ENCODE results near the gene WNT9A.

The WNT9A gene

DNA sequence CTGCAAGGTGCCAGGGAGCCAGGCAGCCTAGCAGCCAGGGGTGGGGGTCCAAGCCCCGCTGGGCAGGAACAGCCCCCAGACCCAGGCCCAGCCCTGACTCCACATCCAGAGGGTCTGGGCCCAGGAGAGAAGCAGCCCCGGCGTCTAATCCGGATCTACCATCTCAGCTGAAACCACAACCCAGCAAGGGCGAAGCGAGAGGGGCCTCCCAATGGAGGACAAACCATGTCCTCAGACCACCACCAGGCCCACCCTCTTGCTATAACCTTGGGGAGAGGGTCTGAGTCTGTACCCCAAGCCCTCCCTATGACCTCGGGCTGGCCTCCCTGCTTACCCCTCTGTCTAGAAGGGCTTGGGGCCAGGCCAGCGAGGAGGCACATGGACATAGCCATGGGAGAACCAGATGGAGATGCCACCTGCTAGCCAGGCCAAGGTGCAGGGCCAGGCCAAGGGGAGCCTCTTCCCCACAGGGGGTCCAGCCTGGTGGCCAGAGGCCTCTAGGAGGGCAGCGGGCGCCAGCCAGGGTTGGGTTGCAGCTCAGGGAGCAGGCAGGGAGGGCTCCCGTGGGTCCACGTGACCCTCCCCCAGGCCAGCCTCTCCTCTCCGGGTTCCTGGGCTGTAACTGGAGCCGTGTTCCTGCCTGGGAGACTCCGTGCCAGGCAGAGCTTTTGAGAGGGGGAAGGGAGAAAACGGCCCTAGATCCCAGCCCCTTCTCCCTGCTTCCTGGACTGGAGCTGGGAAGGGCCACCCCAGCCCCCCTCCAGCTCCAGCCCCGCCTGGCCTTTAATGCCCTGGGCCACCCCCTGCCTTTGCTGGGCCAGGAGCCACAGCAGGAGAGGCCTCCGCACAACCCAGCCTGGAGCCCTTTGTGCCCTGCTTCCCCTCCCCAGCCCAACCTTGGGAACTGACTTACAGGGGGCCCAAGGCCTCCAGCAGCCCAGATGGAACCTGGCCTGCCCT lies 2.5 kb downstream of the WNT9A start:
- TF ChIP-seq, protein P1, sequence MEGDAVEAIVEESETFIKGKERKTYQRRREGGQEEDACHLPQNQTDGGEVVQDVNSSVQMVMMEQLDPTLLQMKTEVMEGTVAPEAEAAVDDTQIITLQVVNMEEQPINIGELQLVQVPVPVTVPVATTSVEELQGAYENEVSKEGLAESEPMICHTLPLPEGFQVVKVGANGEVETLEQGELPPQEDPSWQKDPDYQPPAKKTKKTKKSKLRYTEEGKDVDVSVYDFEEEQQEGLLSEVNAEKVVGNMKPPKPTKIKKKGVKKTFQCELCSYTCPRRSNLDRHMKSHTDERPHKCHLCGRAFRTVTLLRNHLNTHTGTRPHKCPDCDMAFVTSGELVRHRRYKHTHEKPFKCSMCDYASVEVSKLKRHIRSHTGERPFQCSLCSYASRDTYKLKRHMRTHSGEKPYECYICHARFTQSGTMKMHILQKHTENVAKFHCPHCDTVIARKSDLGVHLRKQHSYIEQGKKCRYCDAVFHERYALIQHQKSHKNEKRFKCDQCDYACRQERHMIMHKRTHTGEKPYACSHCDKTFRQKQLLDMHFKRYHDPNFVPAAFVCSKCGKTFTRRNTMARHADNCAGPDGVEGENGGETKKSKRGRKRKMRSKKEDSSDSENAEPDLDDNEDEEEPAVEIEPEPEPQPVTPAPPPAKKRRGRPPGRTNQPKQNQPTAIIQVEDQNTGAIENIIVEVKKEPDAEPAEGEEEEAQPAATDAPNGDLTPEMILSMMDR (IDR thresholded peaks at IDR 0.05) = no peak

DNA sequence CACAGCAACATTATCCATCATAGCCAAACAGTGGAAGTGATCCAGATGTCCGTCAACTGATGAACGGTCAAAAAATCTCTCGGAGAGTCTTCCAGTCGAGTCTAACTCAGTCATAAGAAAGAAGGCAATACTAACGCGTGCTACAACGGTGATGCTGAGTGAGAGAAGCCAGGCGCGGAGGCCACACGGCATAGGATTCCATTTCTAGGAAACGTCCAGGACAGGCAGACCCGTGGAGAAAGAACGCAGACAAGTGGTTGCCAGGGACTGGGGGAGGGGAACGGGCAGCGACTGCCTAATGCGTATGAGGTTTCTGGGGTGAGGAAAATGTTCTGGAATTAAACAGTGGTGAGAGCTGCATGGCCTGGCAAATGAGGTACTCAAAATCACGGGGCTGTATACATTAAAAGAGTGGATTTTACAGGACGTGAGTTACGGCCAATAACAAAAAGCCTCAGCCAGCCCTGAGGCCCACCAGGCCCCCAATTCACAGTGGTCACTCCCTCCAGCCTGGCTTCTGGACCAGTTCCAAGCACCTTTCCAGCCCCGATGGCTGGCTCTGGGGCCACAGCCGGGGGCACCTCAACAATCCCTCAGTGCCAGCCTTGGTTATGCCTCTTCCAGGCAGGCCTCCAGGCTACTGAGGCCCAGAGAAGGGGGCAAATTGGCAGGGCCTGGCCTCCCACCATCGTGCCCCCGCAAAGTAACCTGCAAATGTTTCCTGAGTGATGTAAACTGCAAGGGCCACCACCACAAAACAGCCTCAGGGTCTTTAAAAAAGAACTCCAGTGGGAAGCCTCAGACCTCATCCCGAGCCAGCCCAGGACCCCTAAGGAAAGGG lies 3.4 kb downstream of the WNT9A start:
- TF ChIP-seq, protein P1 (IDR thresholded peaks at IDR 0.05) = no peak

DNA sequence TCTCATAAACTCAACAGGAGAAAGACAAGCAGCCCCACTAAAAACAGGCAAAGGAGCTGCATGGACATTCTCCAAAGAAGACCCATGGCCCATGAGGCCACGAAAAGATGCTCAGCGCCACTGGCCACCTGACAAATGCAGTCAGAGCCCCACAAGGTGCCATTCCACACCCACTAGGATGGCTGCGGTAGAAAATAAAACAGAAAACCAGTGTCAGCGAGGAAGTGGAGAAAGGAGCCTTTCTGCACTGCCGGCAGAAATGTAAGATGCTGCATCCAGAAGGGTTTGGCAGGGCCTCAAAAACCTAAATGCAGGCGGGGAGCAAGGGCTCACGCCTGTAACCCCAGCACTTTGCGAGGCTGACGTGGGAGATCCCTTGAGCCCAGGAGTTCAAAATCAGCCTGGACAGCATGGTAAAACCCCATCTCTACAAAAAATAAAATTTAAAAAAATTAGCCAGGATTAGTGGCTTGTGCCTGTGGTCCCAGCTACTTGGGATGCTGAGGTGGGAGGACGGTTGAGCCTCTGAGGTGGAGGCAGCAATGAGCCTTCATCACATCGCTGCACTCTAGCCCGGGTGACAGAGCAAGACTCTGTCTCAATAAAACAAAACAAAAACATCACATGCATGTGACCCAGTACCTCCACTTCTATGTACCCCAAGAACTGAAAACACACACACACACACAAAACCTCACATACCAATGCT lies 4.2 kb downstream of the WNT9A start:
- TF ChIP-seq, protein P1 (IDR thresholded peaks at IDR 0.05) = no peak

DNA sequence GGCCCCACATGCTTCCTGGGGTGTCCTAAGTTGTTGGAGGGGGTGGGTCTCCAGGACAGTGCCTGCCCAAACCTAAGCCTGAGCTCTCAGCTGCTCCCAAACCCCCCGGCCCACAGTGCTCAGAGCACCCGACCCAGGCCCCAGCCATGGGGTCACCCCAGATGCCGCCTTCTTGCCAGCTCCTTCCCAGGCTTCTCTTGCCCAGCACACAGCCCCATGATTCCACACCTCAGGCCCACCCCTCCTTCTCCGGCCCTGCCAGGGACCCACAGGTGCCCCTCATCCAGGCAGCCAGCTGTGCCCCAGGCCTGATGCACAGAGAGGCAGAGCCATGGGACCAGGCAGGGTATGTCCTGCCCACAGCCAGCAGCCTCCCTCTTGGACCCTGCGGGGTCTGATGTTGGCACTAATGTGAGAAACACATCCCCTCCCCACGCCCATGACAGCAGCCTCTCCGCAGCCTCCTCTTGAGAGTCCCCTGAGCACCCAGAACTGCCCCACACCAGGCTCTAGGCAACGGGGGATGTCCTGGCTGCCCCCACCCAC lies 4.9 kb downstream of the WNT9A start:
- TF ChIP-seq, protein P1 (IDR thresholded peaks at IDR 0.05) = no peak

DNA sequence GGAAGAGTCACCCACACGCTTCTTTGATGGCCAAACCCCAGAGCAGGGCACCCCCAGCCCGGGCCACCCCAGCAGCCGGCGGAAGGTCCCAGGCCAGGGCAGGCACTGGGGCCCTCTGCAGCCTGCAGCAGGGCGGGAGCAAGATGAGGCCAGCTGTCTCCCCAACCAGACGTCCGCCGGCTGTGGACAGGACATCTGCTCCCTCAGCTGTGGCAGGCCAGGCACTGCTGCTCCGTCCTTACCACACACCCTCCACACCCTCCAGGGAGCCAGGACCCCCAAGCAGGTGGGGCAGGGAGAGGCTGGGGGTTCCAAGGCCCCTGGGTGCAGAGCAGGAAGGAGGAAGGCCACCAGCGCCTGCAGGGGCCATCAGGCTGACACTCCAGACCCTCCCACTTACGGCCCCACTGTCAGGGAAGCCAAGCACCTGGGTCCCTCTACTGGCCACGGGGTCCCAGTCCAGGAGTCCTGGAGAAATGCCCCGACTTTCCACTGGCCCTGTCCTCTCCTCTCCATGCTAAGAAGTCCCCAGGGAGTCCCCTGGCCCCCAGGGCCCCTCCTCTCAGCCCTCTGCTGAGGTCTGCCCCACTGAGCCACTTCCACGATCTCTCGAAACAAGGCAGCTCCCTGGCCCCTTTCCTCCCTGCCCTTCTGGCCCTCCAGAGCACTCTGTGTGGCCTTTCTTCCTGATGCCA lies 5.6 kb downstream of the WNT9A start:
- TF ChIP-seq, protein P1 (IDR thresholded peaks at IDR 0.05) = no peak

DNA sequence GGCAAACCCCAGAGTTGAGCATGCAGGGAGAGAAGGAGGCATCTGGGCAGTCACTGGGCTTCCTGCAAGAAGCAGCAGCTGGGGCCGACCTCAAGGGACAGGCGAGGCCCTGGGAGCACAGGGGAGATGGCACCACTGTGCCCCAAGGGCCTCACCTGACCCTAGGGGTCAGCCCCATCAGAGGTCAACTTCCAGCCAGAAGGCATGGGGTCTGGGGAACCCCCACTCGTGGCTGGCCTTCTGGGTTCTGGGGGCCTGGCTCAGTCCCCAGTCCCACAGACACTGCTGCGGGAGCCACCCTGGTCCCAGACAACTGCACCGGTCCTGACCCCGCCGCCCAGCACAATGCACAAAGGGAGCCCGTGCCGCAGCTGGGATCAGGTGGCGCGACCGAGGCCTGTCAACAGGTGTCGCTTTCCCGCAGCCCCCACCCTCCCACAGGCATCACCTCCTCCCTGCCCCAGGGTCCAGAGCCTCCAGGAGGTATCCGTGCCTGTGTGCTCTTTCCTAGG lies 6.2 kb downstream of the WNT9A start:
- TF ChIP-seq, protein P1 (IDR thresholded peaks at IDR 0.05) = no peak

Measured in LNCAP (cell line).